K562 (cell line): ENCODE results near the gene SYTL5. TPM values are rescaled to one million over a fixed set of nuclear protein-coding genes. Genes with fewer than 3 reads are reported as not detected.

Source experiments
- ATAC-seq: fragments of 200-7000 bp; cut with Tn5 transposase; 3 replicates; pipeline ENCODE4 v1.9.1; 2020; ENCODE audit warnings: moderate library complexity
- BruUV-seq: library from RNA; stranded (reverse); fragments of 400-500 nt; replicated peaks from 2 replicates; lab custom pipeline; 2021; lab: Mats Ljungman, UMichigan
- CTCF ChIA-PET: fragments of 300-600 bp; formaldehyde crosslinking; extraction: SDS; loops from one replicate; lab custom pipeline; 2021; ENCODE audit warnings: low intra/inter-chr PET ratio; lab: Yijun Ruan, JAX
- POLR2A ChIA-PET: fragments of 300-600, 350-650 bp; sonication (Branson Sonifier 250); formaldehyde crosslinking; extraction: SDS; loops from one replicate; lab custom pipeline; 2021; ENCODE audit warnings: antibody characterized with exemption, inconsistent platforms; lab: Yijun Ruan, JAX
- DNase-seq, 4 experiments: peaks; one replicate each; pipeline versions ENCODE4 v3.0.0 to v3.0.0-alpha.2; 2011 to 2018; ENCODE audit warnings: low spot score in 3 of 4, mixed read lengths in 3 of 4; ENCODE audit errors: extremely low read depth in 1 of 4
- FAIRE-seq: peaks from 2 replicates; lab custom pipeline; 2011; peaks lifted over from hg19 to GRCh38; lab: Jason Lieb, UNC
- H2AFZ ChIP-seq: 2 replicates; pipeline ENCODE4 v1.6.0; 2011; ENCODE audit warnings: low read depth, low read length, control low read depth, inconsistent platforms
- H3K27ac ChIP-seq: fragments of 200-600 bp; 3 replicates; pipeline ENCODE4 v1.8.0; 2011; ENCODE audit warnings: low read depth, mild to moderate bottlenecking, control low read depth, inconsistent platforms, low read length, moderate library complexity, mixed read lengths; ENCODE audit errors: extremely low read depth
- H3K27me3 ChIP-seq, 2 experiments: fragments of 300-600 bp in 1 of 2; 2 replicates in 1 of 2; 3 replicates in 1 of 2; pipeline versions ENCODE4 v1.6.0 to v1.8.0; 2011; ENCODE audit warnings: inconsistent platforms in 2 of 2, low read length in 2 of 2, mild to moderate bottlenecking in 1 of 2, mixed read lengths in 1 of 2, moderate library complexity in 1 of 2; ENCODE audit not compliant: control insufficient read depth in 2 of 2, insufficient read depth in 2 of 2
- H3K36me3 ChIP-seq: fragments of 300-600 bp; 3 replicates; pipeline ENCODE4 v1.8.0; 2011; ENCODE audit warnings: mild to moderate bottlenecking, low read length, inconsistent platforms; ENCODE audit not compliant: control insufficient read depth, insufficient read depth
- H3K4me1 ChIP-seq, 2 experiments: fragments of 200-600 bp in 1 of 2; replicated peaks in 1 of 2; 2 replicates in 1 of 2; 3 replicates in 1 of 2; pipeline versions ENCODE4 v1.5.1 to v1.8.0; 2011; ENCODE audit warnings: inconsistent platforms in 2 of 2, low read length in 2 of 2, mild to moderate bottlenecking in 1 of 2, mixed read lengths in 1 of 2, moderate library complexity in 1 of 2; ENCODE audit not compliant: control insufficient read depth in 2 of 2, insufficient read depth in 2 of 2
- H3K4me2 ChIP-seq: 2 replicates; pipeline ENCODE4 v1.6.1; 2011; ENCODE audit warnings: low read length, control low read depth, inconsistent platforms, mixed read lengths; ENCODE audit not compliant: insufficient read depth
- H3K4me3 ChIP-seq: fragments of 200-600 bp; sonication (generic), shearing (Covaris generic); 2 replicates; pipeline ENCODE4 v1.5.1; 2016; ENCODE audit warnings: control low read depth, inconsistent platforms
- H3K79me2 ChIP-seq: fragments of 200-600 bp; 3 replicates; pipeline ENCODE4 v1.8.0; 2011; ENCODE audit warnings: low read length, inconsistent platforms; ENCODE audit not compliant: control insufficient read depth, insufficient read depth
- H3K9ac ChIP-seq, 2 experiments: 2 replicates each; pipeline versions ENCODE4 v1.6.0 to v1.6.1; 2011; ENCODE audit warnings: low read depth in 2 of 2, low read length in 2 of 2, control low read depth in 1 of 2, inconsistent platforms in 1 of 2, mild to moderate bottlenecking in 1 of 2, mixed read lengths in 1 of 2; ENCODE audit not compliant: insufficient read depth in 1 of 2
- H3K9me1 ChIP-seq: one replicate; pipeline ENCODE4 v1.6.0; 2011; ENCODE audit warnings: inconsistent platforms, mild to moderate bottlenecking, low read length, moderate library complexity; ENCODE audit not compliant: control insufficient read depth, insufficient read depth
- H3K9me3 ChIP-seq: replicated peaks from 2 replicates; pipeline ENCODE4 v1.5.1; 2011; ENCODE audit warnings: low read depth, low read length, inconsistent platforms; ENCODE audit not compliant: control insufficient read depth, insufficient read depth
- H4K20me1 ChIP-seq: replicated peaks from 2 replicates; pipeline ENCODE4 v1.6.1; 2011; ENCODE audit warnings: low read length, inconsistent platforms, mixed read lengths; ENCODE audit not compliant: control insufficient read depth, insufficient read depth
- DPF2 ChIP-seq: fragments of 450-650 bp; IDR thresholded peaks from 2 replicates; pipeline ENCODE4 v1.6.1; 2016
- EP300 ChIP-seq: IDR thresholded peaks from 2 replicates; pipeline ENCODE4 v1.6.1; 2012; ENCODE audit warnings: low read length, improper control_type of control experiment
- IRF2 ChIP-seq: sonication (generic); formaldehyde crosslinking; IDR thresholded peaks from 2 replicates; pipeline ENCODE4 v1.8.1; 2022; ENCODE audit warnings: mild to moderate bottlenecking, missing genetic modification reagents
- KDM1A ChIP-seq, 2 experiments: fragments of 450-650 bp; IDR thresholded peaks; 2 replicates each; pipeline ENCODE4 v1.6.1; 2016; ENCODE audit warnings: mild to moderate bottlenecking in 2 of 2
- MEF2D ChIP-seq: conservative IDR thresholded peaks from 2 replicates; pipeline ENCODE4 v1.6.1; 2016; ENCODE audit warnings: low read depth, missing genetic modification characterization, missing compliant biosample characterization
- MEIS2 ChIP-seq: fragments of 450-650 bp; IDR thresholded peaks from 2 replicates; pipeline ENCODE4 v1.6.1; 2014; ENCODE audit warnings: mild to moderate bottlenecking; ENCODE audit not compliant: partially characterized antibody
- MTA2 ChIP-seq: fragments of 450-650 bp; IDR thresholded peaks from 2 replicates; pipeline ENCODE4 v1.6.1; 2016; ENCODE audit warnings: low read depth
- NCOR1 ChIP-seq: fragments of 450-650 bp; IDR thresholded peaks from 2 replicates; pipeline ENCODE4 v1.6.1; 2016; ENCODE audit warnings: mild to moderate bottlenecking, moderate library complexity
- NFIC ChIP-seq: fragments of 450-650 bp; IDR thresholded peaks from 2 replicates; pipeline ENCODE4 v1.6.1; 2017; ENCODE audit warnings: mild to moderate bottlenecking, inconsistent platforms
- NR2C1 ChIP-seq, 2 experiments: fragments of 450-650 bp; IDR thresholded peaks; 2 replicates each; pipeline ENCODE4 v1.6.1; 2017; ENCODE audit warnings: mild to moderate bottlenecking in 2 of 2, antibody characterized with exemption in 1 of 2, inconsistent platforms in 1 of 2, missing compliant biosample characterization in 1 of 2, missing genetic modification characterization in 1 of 2
- RCOR1 ChIP-seq, 2 experiments: IDR thresholded peaks; 2 replicates each; pipeline ENCODE4 v1.6.1; 2012; ENCODE audit warnings: low read depth in 2 of 2, low read length in 2 of 2, borderline replicate concordance in 1 of 2, improper control_type of control experiment in 1 of 2
- SMAD4 ChIP-seq: fragments of 250-450 bp; sonication (Bioruptor Pico); conservative IDR thresholded peaks from 2 replicates; pipeline ENCODE4 v1.8.0; 2021; ENCODE audit warnings: inconsistent platforms, mild to moderate bottlenecking, moderate library complexity
- SOX6 ChIP-seq: fragments of 450-650 bp; IDR thresholded peaks from 2 replicates; pipeline ENCODE4 v1.6.1; 2014; ENCODE audit warnings: mild to moderate bottlenecking
- STAT5A ChIP-seq: IDR thresholded peaks from 2 replicates; pipeline ENCODE4 v1.6.1; 2012; ENCODE audit warnings: low read length, inconsistent platforms, borderline replicate concordance
- TAL1 ChIP-seq: fragments of 450-650 bp; IDR thresholded peaks from 2 replicates; pipeline ENCODE4 v1.6.1; 2016; ENCODE audit warnings: mild to moderate bottlenecking
- TRIM24 ChIP-seq, 2 experiments: fragments of 450-650 bp; IDR thresholded peaks; 2 replicates each; pipeline ENCODE4 v1.6.1; 2016
- ZNF785 ChIP-seq: fragments of 250-450 bp; sonication (Bioruptor Pico); IDR thresholded peaks from 2 replicates; pipeline ENCODE4 v1.4.0; 2020; ENCODE audit warnings: mild to moderate bottlenecking
- WGBS: fragments of 100-300 bp; shearing (Covaris generic); methylation state at CpG from one replicate; pipeline ENCODE4 v1.1.6; 2016; ENCODE audit warnings: low coverage, mixed read lengths; ENCODE audit not compliant: insufficient coverage; ENCODE audit errors: missing lambda C conversion rate; 5-methylcytosine and 5-hydroxymethylcytosine counted together
- in situ Hi-C: fragments of 300-500 bp; cut with MboI; formaldehyde crosslinking; loops from 4 replicates; pipeline ENCODE4 v1.15.0; 2018; ENCODE audit warnings: inconsistent platforms, mixed read lengths
- intact Hi-C: fragments of 100-400 bp; cut with micrococcal nuclease; formaldehyde crosslinking; loops from 2 replicates; pipeline ENCODE4 v1.14.2; 2022
- polyA plus RNA-seq, 8 experiments: library from polyadenylated mRNA; depleted of rRNA in 4 of 8; stranded (reverse) in 5 of 8; unstranded in 3 of 8; fragments of >200 nt; fragmentation: Nextera tagmentation in 2 of 8; fragmentation: Illumina TruSeq in 1 of 8; extraction: Ambion mirVana in 2 of 8; extraction: Trizol in 1 of 8; gene quantifications; 2 replicates each; pipeline versions ENCODE4 v1.2.1 to v1.2.3, GENCODE V29; 2011 to 2014; ENCODE audit warnings: inconsistent platforms in 1 of 8, missing spikeins in 1 of 8
- total RNA-seq, 7 experiments: library from RNA; depleted of rRNA in 6 of 7; stranded (reverse); fragments of >200 nt in 6 of 7; fragmentation: Illumina TruSeq in 2 of 7; extraction: Trizol in 2 of 7; gene quantifications; 2 replicates each; pipeline versions ENCODE4 v1.2.1 to v1.2.3, GENCODE V29; 2011 to 2021; ENCODE audit warnings: low replicate concordance in 1 of 7
- TF ChIP-seq, protein P1 (sequence below): sonication (generic); formaldehyde crosslinking; IDR thresholded peaks from 2 replicates; pipeline ENCODE4 v1.9.0; 2022; ENCODE audit warnings: mild to moderate bottlenecking, missing genetic modification reagents
- TF ChIP-seq, protein P2 (sequence below): fragments of 450-650 bp; formaldehyde crosslinking; IDR thresholded peaks from 2 replicates; pipeline ENCODE4 v1.4.0; 2020; ENCODE audit warnings: mild to moderate bottlenecking, mixed read lengths
- TF ChIP-seq, protein P3 (sequence below): fragments of 450-650 bp; IDR thresholded peaks from 2 replicates; pipeline ENCODE4 v1.6.1; 2016; ENCODE audit warnings: mild to moderate bottlenecking

The SYTL5 gene
- total and polyA plus RNA-seq, 9 of the 15 experiments (the other 6 are each of a cell fraction or from before 2014, with no cell fraction given), result 0.01 to 0.25 (median 0.09) TPM

DNA sequence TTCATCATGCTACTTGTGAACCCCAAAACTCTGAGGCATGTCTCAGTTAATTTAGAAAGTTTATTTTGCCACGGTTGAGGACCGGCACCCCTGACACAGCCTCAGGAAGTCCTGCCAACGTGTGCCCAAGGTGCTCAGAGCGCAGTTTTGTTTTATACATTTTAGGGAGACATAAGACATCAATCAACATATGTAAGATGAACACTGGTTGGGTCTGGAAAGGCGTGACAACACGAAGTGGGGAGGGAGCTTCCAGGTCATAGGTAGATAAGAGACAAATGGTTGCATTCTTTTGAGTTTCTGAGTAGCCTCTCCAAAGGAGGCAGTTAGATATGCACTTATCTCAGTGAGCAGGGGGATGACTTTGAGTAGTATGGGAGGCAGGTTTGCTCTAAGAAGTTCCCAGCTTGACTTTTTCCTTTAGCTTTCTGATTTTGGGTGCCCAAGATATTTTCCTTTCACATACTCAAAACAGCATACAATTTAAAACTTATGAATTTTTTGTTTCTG, 98.9 kb downstream of the SYTL5 start:
- Histone ChIP-seq H3K27me3 (no peaks in the 10 kb centered on the region), H3K36me3 (no peaks in the 10 kb centered on the region), H3K9me3 (no peaks in the 10 kb centered on the region), H3K79me2 (no peaks in the 10 kb centered on the region), H2AFZ (no peak overlapping the region), H3K9ac (no peak overlapping the region), H4K20me1 (no peaks in the 10 kb centered on the region), H3K27ac (no peak overlapping the region), H3K9me1 (no peaks in the 10 kb centered on the region), H3K4me3 (no peak overlapping the region), H3K4me2 (peak overlapping the region; percentile 32; the same call in 1 of the 2 replicates), H3K4me1 (peaks cover 0 to 3% of the 10 kb centered on the region in 2 experiments; a peak in 2 of 5 replicates)
- intact Hi-C loops (no loop called here), in situ Hi-C loops (no loop called here)
- ChIA-PET POLR2A (no interaction called here), CTCF (no interaction called here)
- FAIRE-seq (no peak), ATAC-seq (peak; percentile 22), DNase-seq (peak in 2 of 4 experiments; percentile 5 to 53)
- no TSS peak for BruUV-seq
- 4% methylated on average over 4 of the region's 6 CpGs for whole genome bisulfite sequencing
- no peak for TF ChIP-seq SMAD4 (CRISPR knock-in tag)
- TF ChIP-seq MTA2, result peak; percentile 34; the same call in 1 of the 2 replicates
- TF ChIP-seq MEF2D, result no peak
- TF ChIP-seq KDM1A (IDR thresholded peaks at IDR 0.05), result peak; percentile 35 to 60; a peak in 2 of 4 replicates
- 0 out of 4 replicates have a peak, but pooled peaks of 1 of the 2 experiments have one; percentile 22 for TF ChIP-seq RCOR1 (IDR thresholded peaks at IDR 0.05; ENCODE audit: borderline replicate concordance in 1 of 2, low read depth in 2 of 2, low read length in 2 of 2)
- peak; percentile 74 for TF ChIP-seq NCOR1
- TF ChIP-seq, protein P1, sequence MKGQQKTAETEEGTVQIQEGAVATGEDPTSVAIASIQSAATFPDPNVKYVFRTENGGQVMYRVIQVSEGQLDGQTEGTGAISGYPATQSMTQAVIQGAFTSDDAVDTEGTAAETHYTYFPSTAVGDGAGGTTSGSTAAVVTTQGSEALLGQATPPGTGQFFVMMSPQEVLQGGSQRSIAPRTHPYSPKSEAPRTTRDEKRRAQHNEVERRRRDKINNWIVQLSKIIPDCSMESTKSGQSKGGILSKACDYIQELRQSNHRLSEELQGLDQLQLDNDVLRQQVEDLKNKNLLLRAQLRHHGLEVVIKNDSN (CRISPR knock-in tag), result no peak
- TF ChIP-seq STAT5A, result peak; percentile 53; the same call in 1 of the 2 replicates
- TF ChIP-seq TRIM24 (IDR thresholded peaks at IDR 0.05), result peak; percentile 27 to 42; a peak in 2 of 4 replicates
- TF ChIP-seq MEIS2, result peak; percentile 59
- TF ChIP-seq IRF2 (CRISPR knock-in tag), result no peak
- 0 out of 2 replicates have a peak, but pooled peaks have one; percentile 26 for TF ChIP-seq SOX6
- TF ChIP-seq NR2C1 (IDR thresholded peaks at IDR 0.05), result peak; percentile 57
- no peak for TF ChIP-seq NR2C1 (tag; IDR thresholded peaks at IDR 0.05)
- TF ChIP-seq ZNF785, result no peak
- TF ChIP-seq TAL1, result peak; percentile 79
- peak; percentile 45; the same call in 1 of the 2 replicates for TF ChIP-seq EP300
- TF ChIP-seq, protein P2, sequence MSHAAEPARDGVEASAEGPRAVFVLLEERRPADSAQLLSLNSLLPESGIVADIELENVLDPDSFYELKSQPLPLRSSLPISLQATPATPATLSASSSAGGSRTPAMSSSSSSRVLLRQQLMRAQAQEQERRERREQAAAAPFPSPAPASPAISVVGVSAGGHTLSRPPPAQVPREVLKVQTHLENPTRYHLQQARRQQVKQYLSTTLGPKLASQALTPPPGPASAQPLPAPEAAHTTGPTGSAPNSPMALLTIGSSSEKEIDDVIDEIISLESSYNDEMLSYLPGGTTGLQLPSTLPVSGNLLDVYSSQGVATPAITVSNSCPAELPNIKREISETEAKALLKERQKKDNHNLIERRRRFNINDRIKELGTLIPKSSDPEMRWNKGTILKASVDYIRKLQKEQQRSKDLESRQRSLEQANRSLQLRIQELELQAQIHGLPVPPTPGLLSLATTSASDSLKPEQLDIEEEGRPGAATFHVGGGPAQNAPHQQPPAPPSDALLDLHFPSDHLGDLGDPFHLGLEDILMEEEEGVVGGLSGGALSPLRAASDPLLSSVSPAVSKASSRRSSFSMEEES (CRISPR knock-in tag), result no peak
- TF ChIP-seq DPF2, result peak; percentile 46; the same call in 1 of the 2 replicates
- TF ChIP-seq, protein P3, sequence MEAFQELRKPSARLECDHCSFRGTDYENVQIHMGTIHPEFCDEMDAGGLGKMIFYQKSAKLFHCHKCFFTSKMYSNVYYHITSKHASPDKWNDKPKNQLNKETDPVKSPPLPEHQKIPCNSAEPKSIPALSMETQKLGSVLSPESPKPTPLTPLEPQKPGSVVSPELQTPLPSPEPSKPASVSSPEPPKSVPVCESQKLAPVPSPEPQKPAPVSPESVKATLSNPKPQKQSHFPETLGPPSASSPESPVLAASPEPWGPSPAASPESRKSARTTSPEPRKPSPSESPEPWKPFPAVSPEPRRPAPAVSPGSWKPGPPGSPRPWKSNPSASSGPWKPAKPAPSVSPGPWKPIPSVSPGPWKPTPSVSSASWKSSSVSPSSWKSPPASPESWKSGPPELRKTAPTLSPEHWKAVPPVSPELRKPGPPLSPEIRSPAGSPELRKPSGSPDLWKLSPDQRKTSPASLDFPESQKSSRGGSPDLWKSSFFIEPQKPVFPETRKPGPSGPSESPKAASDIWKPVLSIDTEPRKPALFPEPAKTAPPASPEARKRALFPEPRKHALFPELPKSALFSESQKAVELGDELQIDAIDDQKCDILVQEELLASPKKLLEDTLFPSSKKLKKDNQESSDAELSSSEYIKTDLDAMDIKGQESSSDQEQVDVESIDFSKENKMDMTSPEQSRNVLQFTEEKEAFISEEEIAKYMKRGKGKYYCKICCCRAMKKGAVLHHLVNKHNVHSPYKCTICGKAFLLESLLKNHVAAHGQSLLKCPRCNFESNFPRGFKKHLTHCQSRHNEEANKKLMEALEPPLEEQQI, result 0 out of 2 replicates have a peak, but pooled peaks have one; percentile 53
- TF ChIP-seq NFIC, result 0 out of 2 replicates have a peak, but pooled peaks have one; percentile 45
